ENCODE data around the gene DCST1.

DNA sequence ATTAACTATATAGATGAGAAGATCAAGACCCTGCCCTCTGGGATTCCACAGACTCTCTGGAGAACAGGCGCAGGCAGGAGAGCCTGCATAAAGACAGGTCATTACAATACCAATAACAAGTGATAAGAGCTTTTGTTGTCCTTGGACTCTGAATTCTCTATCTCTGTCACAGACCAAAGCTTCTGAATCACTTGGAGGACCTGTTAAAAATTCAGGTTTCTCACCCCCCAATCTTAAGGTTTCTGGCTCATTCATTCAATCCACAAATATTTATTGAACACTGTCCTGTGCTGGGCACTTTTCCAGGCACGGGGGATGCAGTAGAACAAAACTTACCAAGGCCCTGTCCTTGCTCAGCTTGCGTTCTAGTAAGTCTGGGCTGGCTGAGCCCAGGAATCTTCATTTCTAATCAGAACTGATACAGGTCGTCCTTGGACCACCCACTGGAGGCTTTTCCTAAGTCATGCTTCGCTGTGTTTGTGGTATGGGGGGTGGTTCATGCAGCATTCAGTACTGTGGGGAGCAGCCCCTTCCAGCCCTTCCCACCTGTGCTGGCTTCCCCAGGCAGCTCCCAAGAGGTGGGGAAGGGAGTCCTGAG, 31.3 kb downstream of the DCST1 start:
- TF ChIP-seq, protein P1, sequence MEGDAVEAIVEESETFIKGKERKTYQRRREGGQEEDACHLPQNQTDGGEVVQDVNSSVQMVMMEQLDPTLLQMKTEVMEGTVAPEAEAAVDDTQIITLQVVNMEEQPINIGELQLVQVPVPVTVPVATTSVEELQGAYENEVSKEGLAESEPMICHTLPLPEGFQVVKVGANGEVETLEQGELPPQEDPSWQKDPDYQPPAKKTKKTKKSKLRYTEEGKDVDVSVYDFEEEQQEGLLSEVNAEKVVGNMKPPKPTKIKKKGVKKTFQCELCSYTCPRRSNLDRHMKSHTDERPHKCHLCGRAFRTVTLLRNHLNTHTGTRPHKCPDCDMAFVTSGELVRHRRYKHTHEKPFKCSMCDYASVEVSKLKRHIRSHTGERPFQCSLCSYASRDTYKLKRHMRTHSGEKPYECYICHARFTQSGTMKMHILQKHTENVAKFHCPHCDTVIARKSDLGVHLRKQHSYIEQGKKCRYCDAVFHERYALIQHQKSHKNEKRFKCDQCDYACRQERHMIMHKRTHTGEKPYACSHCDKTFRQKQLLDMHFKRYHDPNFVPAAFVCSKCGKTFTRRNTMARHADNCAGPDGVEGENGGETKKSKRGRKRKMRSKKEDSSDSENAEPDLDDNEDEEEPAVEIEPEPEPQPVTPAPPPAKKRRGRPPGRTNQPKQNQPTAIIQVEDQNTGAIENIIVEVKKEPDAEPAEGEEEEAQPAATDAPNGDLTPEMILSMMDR (conservative IDR thresholded peaks at IDR 0.05 in 1 of 2, IDR thresholded peaks at IDR 0.05 in 1 of 2; ENCODE audit: extremely low read depth in 1 of 2, insufficient read depth in 1 of 2, low read depth in 1 of 2, low read length in 2 of 2) = no peak
- TF ChIP-seq EZH2 (IDR thresholded peaks at IDR 0.05; ENCODE audit: borderline replicate concordance, low read length) = no peak

Measured in mammary epithelial cell (primary cell).